ENCODE measurements around the gene NRP1.

DNA sequence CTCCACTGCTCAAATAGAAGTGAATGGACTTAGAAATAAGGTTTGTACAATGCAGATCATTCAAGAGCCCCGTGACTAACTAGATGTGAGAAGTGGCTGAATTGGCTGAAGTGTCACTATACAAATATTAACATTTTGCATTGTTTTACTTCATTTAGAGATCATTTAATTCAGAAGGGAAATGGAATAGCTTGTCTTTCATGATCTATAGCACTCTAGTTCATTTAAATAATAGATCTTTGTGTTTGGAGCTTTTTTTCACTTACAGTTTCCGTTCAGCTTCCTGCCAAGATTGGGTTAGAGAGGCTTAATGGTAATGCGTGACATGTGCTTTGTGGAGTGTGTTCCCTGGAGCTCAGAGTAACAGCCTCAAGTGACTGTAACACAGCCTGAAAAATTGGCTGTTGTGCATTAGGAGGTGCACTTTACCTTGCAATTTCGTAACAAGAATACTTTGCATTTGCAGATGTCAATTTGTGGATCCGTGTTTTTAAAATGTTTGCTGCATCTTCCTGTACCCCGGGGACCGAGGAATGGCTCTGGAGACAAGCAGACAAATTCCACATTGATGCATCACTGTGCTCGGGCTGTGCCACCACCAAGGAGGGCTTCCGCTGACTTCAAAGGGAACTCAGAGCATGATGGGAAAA lies 170.3 kb downstream of the NRP1 start:
- TF ChIP-seq TCF7 (CRISPR knock-in tag; IDR thresholded peaks at IDR 0.05; ENCODE audit: low read depth) (no peak), ZNF263 (CRISPR knock-in tag; IDR thresholded peaks at IDR 0.05; ENCODE audit: low read depth) (no peak), USF1 (CRISPR knock-in tag; IDR thresholded peaks at IDR 0.05) (no peak), NR2C2 (CRISPR knock-in tag; IDR thresholded peaks at IDR 0.05) (no peak), MLX (CRISPR knock-in tag; IDR thresholded peaks at IDR 0.05) (no peak), SMAD4 (CRISPR knock-in tag; IDR thresholded peaks at IDR 0.05) (no peak), IRF2 (CRISPR knock-in tag; IDR thresholded peaks at IDR 0.05; ENCODE audit: borderline replicate concordance, low read depth) (no peak), FOXJ3 (CRISPR knock-in tag; IDR thresholded peaks at IDR 0.05; ENCODE audit: borderline replicate concordance) (no peak)
- TF ChIP-seq, protein P1, sequence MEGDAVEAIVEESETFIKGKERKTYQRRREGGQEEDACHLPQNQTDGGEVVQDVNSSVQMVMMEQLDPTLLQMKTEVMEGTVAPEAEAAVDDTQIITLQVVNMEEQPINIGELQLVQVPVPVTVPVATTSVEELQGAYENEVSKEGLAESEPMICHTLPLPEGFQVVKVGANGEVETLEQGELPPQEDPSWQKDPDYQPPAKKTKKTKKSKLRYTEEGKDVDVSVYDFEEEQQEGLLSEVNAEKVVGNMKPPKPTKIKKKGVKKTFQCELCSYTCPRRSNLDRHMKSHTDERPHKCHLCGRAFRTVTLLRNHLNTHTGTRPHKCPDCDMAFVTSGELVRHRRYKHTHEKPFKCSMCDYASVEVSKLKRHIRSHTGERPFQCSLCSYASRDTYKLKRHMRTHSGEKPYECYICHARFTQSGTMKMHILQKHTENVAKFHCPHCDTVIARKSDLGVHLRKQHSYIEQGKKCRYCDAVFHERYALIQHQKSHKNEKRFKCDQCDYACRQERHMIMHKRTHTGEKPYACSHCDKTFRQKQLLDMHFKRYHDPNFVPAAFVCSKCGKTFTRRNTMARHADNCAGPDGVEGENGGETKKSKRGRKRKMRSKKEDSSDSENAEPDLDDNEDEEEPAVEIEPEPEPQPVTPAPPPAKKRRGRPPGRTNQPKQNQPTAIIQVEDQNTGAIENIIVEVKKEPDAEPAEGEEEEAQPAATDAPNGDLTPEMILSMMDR (IDR thresholded peaks at IDR 0.05): no peak
- TF ChIP-seq, protein P2, sequence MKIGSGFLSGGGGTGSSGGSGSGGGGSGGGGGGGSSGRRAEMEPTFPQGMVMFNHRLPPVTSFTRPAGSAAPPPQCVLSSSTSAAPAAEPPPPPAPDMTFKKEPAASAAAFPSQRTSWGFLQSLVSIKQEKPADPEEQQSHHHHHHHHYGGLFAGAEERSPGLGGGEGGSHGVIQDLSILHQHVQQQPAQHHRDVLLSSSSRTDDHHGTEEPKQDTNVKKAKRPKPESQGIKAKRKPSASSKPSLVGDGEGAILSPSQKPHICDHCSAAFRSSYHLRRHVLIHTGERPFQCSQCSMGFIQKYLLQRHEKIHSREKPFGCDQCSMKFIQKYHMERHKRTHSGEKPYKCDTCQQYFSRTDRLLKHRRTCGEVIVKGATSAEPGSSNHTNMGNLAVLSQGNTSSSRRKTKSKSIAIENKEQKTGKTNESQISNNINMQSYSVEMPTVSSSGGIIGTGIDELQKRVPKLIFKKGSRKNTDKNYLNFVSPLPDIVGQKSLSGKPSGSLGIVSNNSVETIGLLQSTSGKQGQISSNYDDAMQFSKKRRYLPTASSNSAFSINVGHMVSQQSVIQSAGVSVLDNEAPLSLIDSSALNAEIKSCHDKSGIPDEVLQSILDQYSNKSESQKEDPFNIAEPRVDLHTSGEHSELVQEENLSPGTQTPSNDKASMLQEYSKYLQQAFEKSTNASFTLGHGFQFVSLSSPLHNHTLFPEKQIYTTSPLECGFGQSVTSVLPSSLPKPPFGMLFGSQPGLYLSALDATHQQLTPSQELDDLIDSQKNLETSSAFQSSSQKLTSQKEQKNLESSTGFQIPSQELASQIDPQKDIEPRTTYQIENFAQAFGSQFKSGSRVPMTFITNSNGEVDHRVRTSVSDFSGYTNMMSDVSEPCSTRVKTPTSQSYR (CRISPR knock-in tag; IDR thresholded peaks at IDR 0.05): no peak

Measured in WTC11 (cell line).